ENCODE results near the gene TMEM88.
"Not testable (repeated sequence)": the region's sequence is repeated elsewhere in the genome, so short reads cannot be mapped to it uniquely, and the experiment has no call there.

GRCh38 chr17:7864384-7864783, 9.5 kb downstream of the TMEM88 start:
- TF ChIP-seq POLR2AphosphoS5, CTCF (IDR thresholded peaks at IDR 0.05): not testable (repeated sequence)
